Esophagus muscularis mucosa (tissue), 4 donors: ENCODE measurements around the gene SUSD6. TPM values are rescaled to one million over a fixed set of nuclear protein-coding genes. Genes with fewer than 3 reads are reported as not detected.

Experiments used
- DNase-seq: peaks from one replicate; pipeline ENCODE4 v3.0.0-alpha.2; 2017; ENCODE audit errors: extremely low spot score
- H3K27ac ChIP-seq, 4 donors: fragments of 200-600 bp; sonication (generic); replicated peaks in 1 of 4; 1 replicate in 3 of 4; 2 replicates in 1 of 4; pipeline ENCODE4 v1.5.1; 2016 to 2019; ENCODE audit warnings: mild to moderate bottlenecking in 1 of 4
- H3K27me3 ChIP-seq, 4 donors: fragments of 200-600 bp; sonication (generic); one replicate each; pipeline versions ENCODE4 v1.5.1 to v1.6.0; 2016 to 2019
- H3K36me3 ChIP-seq, 4 donors: fragments of 200-600 bp; sonication (generic); one replicate each; pipeline ENCODE4 v1.5.1; 2016 to 2019
- H3K4me1 ChIP-seq, 4 donors: fragments of 200-600 bp; sonication (generic); one replicate each; pipeline ENCODE4 v1.5.1; 2016 to 2019
- H3K4me3 ChIP-seq, 4 donors: fragments of 200-600 bp; sonication (generic); 1 replicate in 2 of 4; 2 replicates in 2 of 4; pipeline ENCODE4 v1.5.1; 2016 to 2019; ENCODE audit warnings: mild to moderate bottlenecking in 4 of 4, moderate library complexity in 1 of 4
- H3K9me3 ChIP-seq, 4 donors: fragments of 200-600 bp; sonication (generic); 1 replicate in 3 of 4; 2 replicates in 1 of 4; pipeline ENCODE4 v1.5.1; 2016 to 2019
- EP300 ChIP-seq: sonication (generic); formaldehyde crosslinking; IDR thresholded peaks from one replicate; pipeline ENCODE4 v1.6.1; 2017; ENCODE audit warnings: antibody characterized with exemption
- POLR2A ChIP-seq: fragments of 450-650 bp; IDR thresholded peaks from one replicate; pipeline ENCODE4 v1.6.1; 2017; ENCODE audit warnings: antibody characterized with exemption, moderate library complexity, mild to moderate bottlenecking, low read depth
- POLR2AphosphoS5 ChIP-seq, 2 donors: sonication (generic); formaldehyde crosslinking; IDR thresholded peaks; one replicate each; pipeline ENCODE4 v1.6.1; 2017; ENCODE audit warnings: antibody characterized with exemption in 2 of 2
- WGBS: methylation state at CpG from one replicate; pipeline ENCODE4 v1.1.5; 2018; 5-methylcytosine and 5-hydroxymethylcytosine counted together
- intact Hi-C: fragments of 100-400 bp; cut with DNase I; formaldehyde crosslinking; loops from one replicate; pipeline ENCODE4 v1.15.1; 2023
- total RNA-seq, 4 donors: library from RNA; depleted of rRNA; stranded (reverse); fragments of >200 nt; gene quantifications; one replicate each; pipeline versions ENCODE4 v1.1.0 to v1.2.1, GENCODE V29; 2016
- TF ChIP-seq, protein P1 (sequence below), 3 experiments: fragments of 200-600 bp in 2 of 3; fragments of 450-650 bp in 1 of 3; sonication (generic) in 2 of 3; IDR thresholded peaks; one replicate each; pipeline ENCODE4 v1.5.1; 2017 to 2019; ENCODE audit warnings: antibody characterized with exemption in 3 of 3, mild to moderate bottlenecking in 2 of 3, moderate library complexity in 1 of 3

The SUSD6 gene
- total RNA-seq, 4 donors from 2014 or later: 21.2 to 89.5 (median 43.5) TPM

DNA sequence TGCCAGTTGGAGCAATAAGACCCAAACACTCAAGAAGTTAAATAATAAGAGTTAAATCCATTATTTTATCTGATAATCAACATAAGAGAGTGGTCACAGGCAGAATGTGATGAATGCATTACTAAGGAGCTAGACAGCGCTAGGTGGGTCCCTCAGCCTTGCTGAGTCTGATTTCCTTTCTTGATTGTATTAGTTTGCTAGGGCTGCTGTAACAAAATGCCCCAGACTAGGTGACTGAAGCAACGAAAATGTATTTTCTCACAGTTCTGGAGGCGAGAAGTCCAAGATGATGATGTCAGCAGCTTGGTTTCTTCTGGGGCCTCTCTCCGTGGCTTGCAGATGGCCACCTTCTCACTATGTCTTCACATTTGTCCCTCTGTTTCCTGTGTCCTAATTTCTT lies 28.6 kb upstream of the SUSD6 start:
- no peak overlapping the region for H3K27ac ChIP-seq
- no peaks in the 10 kb centered on the region for H3K36me3 ChIP-seq
- no peaks in the 10 kb centered on the region for H3K9me3 ChIP-seq
- intact Hi-C loops: no loop called here
- TF ChIP-seq EP300: no peak
- no peak for TF ChIP-seq POLR2A
- TF ChIP-seq, protein P1, sequence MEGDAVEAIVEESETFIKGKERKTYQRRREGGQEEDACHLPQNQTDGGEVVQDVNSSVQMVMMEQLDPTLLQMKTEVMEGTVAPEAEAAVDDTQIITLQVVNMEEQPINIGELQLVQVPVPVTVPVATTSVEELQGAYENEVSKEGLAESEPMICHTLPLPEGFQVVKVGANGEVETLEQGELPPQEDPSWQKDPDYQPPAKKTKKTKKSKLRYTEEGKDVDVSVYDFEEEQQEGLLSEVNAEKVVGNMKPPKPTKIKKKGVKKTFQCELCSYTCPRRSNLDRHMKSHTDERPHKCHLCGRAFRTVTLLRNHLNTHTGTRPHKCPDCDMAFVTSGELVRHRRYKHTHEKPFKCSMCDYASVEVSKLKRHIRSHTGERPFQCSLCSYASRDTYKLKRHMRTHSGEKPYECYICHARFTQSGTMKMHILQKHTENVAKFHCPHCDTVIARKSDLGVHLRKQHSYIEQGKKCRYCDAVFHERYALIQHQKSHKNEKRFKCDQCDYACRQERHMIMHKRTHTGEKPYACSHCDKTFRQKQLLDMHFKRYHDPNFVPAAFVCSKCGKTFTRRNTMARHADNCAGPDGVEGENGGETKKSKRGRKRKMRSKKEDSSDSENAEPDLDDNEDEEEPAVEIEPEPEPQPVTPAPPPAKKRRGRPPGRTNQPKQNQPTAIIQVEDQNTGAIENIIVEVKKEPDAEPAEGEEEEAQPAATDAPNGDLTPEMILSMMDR (IDR thresholded peaks at IDR 0.05): no peak
- TF ChIP-seq POLR2AphosphoS5 (IDR thresholded peaks at IDR 0.05): no peak
- peaks cover 0 to 13% (median 10%) of the 10 kb centered on the region in 4 donors for H3K4me1 ChIP-seq
- H3K4me3 ChIP-seq: no peak overlapping the region
- 90% methylated on average over 4 of the region's 4 CpGs for WGBS
- DNase-seq: no peak
- peaks cover 0 to 16% (median 0%) of the 10 kb centered on the region in 4 donors for H3K27me3 ChIP-seq

DNA sequence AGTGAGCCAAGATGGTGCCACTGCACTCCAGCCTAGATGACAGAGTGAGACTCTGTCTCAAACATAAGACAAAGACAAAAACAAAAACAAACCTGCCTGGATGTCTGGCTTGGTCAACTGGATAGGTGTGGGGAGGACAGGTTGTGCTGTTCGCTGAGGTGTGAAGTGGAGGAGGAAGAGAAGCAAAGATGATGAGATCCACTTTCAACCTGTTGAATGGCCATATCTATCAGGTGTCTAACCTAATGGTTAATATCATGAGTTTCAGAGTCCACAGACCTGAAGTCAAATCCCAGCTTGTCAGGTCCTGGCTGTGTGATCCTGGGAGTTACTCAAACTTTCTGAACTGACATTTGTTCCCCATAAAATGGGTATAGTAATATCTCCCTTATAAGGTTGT lies 27.0 kb upstream of the SUSD6 start:
- Histone ChIP-seq H3K27me3 (no peaks in the 10 kb centered on the region), H3K27ac (no peak overlapping the region), H3K4me1 (peaks cover 0 to 13% (median 10%) of the 10 kb centered on the region in 4 donors), H3K9me3 (no peaks in the 10 kb centered on the region), H3K36me3 (no peaks in the 10 kb centered on the region), H3K4me3 (no peak overlapping the region)
- DNase-seq: no peak
- intact Hi-C loops: loop anchor here (2.0 kb wide), 1 partner anchor 142 kb away; no protein-coding TSS in a partner anchor
- 91% methylated on average over 1 of the region's 1 CpG for WGBS
- no peak for TF ChIP-seq EP300
- TF ChIP-seq, protein P1 (IDR thresholded peaks at IDR 0.05): no peak
- no peak for TF ChIP-seq POLR2AphosphoS5 (IDR thresholded peaks at IDR 0.05)
- TF ChIP-seq POLR2A: no peak

DNA sequence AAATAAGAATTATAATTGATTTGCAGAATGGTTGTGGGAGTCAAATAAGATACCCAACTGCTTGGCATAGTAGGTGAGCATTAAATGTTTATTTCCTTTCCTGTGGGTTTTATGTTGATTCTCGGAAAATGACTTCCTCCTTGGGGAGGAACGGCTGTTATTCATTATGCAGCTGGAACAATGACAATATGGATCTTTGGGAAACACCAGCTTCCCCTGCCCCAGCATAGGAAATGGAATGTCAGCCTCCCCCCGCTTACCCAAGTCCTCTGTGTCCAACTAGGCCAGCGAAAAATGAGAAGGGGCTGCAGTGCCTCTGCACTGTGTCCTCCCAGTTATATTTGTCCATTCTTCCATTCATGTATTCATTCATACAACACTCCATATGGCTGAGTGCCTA lies 25.0 kb upstream of the SUSD6 start:
- intact Hi-C loops: no loop called here
- Histone ChIP-seq H3K36me3 (no peaks in the 10 kb centered on the region), H3K27me3 (no peaks in the 10 kb centered on the region), H3K9me3 (no peaks in the 10 kb centered on the region), H3K4me3 (no peak overlapping the region), H3K27ac (peak overlapping the region in 1 of 4 donors; percentile 37), H3K4me1 (peaks cover 0 to 13% (median 10%) of the 10 kb centered on the region in 4 donors)
- TF ChIP-seq POLR2A (no peak), POLR2AphosphoS5 (IDR thresholded peaks at IDR 0.05) (peak in 1 of 2 donors; percentile 34), EP300 (no peak)
- TF ChIP-seq, protein P1 (IDR thresholded peaks at IDR 0.05): no peak
- 91% methylated on average over 4 of the region's 4 CpGs for WGBS
- no peak for DNase-seq

DNA sequence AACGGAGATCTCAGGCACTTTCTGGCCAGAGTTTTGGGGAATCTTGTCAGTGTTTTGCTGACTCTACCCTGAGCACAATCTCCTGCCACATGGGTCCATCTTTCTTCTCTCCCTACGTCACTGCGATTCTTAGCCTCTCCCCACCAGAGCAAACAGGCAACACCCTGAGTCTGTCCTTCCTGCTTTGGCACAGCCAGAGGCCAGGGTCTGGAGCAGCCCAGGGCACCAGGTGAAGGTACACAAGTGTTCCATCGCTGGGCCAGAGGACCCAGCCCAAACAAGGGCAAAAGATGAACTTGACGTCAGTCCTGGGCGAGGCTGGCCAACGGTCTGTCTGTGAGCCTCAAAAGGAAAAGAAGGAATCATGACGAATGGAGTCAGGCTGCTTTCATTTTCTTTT lies 24.0 kb upstream of the SUSD6 start:
- H3K27me3 ChIP-seq: no peaks in the 10 kb centered on the region
- H3K4me3 ChIP-seq: no peak overlapping the region
- no peaks in the 10 kb centered on the region for H3K36me3 ChIP-seq
- peak overlapping the region in 1 of 4 donors; percentile 37 for H3K27ac ChIP-seq
- peaks cover 0 to 13% (median 9%) of the 10 kb centered on the region in 4 donors for H3K4me1 ChIP-seq
- 71% methylated on average over 8 of the region's 8 CpGs for WGBS
- intact Hi-C loops: no loop called here
- no peaks in the 10 kb centered on the region for H3K9me3 ChIP-seq
- DNase-seq: no peak
- TF ChIP-seq EP300 (no peak), POLR2AphosphoS5 (IDR thresholded peaks at IDR 0.05) (no peak), POLR2A (no peak)
- TF ChIP-seq, protein P1 (IDR thresholded peaks at IDR 0.05): no peak

DNA sequence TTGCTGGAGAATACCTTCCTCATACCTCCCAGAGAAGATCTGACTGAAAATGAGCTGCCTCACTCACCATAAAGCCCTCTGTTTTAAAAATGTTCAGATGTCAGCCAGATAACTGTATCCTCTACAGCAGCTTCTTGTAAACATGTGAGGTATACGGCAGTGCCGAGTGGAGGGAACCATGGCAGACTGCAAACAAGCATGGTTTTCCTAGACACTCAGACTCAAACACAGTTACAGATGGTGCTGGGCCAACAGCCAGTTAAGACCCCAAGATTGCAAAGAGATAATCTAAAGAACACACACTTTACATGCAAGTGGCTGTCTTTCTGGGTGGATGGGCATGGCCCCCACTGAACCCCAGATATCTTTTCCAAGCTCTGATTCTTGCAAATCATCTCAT lies 20.1 kb upstream of the SUSD6 start:
- Histone ChIP-seq H3K27ac (no peak overlapping the region), H3K27me3 (no peaks in the 10 kb centered on the region), H3K4me1 (peaks cover 5 to 17% (median 14%) of the 10 kb centered on the region in 4 donors), H3K36me3 (no peaks in the 10 kb centered on the region), H3K4me3 (no peak overlapping the region), H3K9me3 (no peaks in the 10 kb centered on the region)
- TF ChIP-seq, protein P1 (IDR thresholded peaks at IDR 0.05): no peak
- no peak for TF ChIP-seq POLR2AphosphoS5 (IDR thresholded peaks at IDR 0.05)
- intact Hi-C loops: no loop called here
- DNase-seq: no peak
- WGBS: 67% methylated on average over 2 of the region's 2 CpGs
